Chondrocyte (in vitro differentiated cells): Measurements from ENCODE around the gene NRM. TPM values are rescaled to one million over a fixed set of nuclear protein-coding genes. Genes with fewer than 3 reads are reported as not detected.
"Not testable (repeated sequence)": the region's sequence is repeated elsewhere in the genome, so short reads cannot be mapped to it uniquely, and the experiment has no call there.

Experiments used
- DNase-seq: peaks from one replicate; pipeline ENCODE4 v3.0.0; 2021; ENCODE audit warnings: mixed read lengths, low spot score
- H3K27ac Mint-ChIP-seq: one replicate; pipeline ENCODE4 v1.8.0; 2021; ENCODE audit warnings: mild to moderate bottlenecking, moderate library complexity, mixed read lengths; ENCODE audit not compliant: unreplicated experiment
- H3K27me3 Mint-ChIP-seq: 2 replicates; pipeline ENCODE4 v1.8.0; 2021; ENCODE audit warnings: low read depth, mixed read lengths
- H3K36me3 Mint-ChIP-seq: 2 replicates; pipeline ENCODE4 v1.8.0; 2021; ENCODE audit warnings: low read depth, mixed read lengths
- H3K4me1 Mint-ChIP-seq: 2 replicates; pipeline ENCODE4 v1.8.0; 2021; ENCODE audit warnings: low read depth, mild to moderate bottlenecking, mixed read lengths
- H3K4me3 Mint-ChIP-seq: one replicate; pipeline ENCODE4 v1.8.0; 2021; ENCODE audit warnings: mild to moderate bottlenecking, moderate library complexity, mixed read lengths; ENCODE audit not compliant: unreplicated experiment
- H3K9me3 Mint-ChIP-seq: 2 replicates; pipeline ENCODE4 v1.8.0; 2021; ENCODE audit warnings: low read depth, mixed read lengths
- CTCF ChIP-seq: fragments of 200-600 bp; sonication (generic); IDR thresholded peaks from 2 replicates; pipeline ENCODE4 v1.5.0; 2021; ENCODE audit warnings: antibody characterized with exemption, mild to moderate bottlenecking, moderate library complexity
- total RNA-seq: library from RNA; stranded (reverse); gene quantifications from 3 replicates; pipeline ENCODE4 v1.2.1, GENCODE V29; 2021

Gene NRM
- total RNA-seq, 1 donor from 2014 or later, result 20.0 TPM

GRCh38 chr6:30721198-30722024 is 30.6 kb upstream of the NRM start:
- peak overlapping the region; percentile 96 for H3K4me3 Mint-ChIP-seq
- H3K27me3 Mint-ChIP-seq, result no peaks in the 10 kb centered on the region
- H3K36me3 Mint-ChIP-seq, result peaks cover 44% of the 10 kb centered on the region
- peaks cover 66% of the 10 kb centered on the region for H3K4me1 Mint-ChIP-seq
- H3K9me3 Mint-ChIP-seq, result no peaks in the 10 kb centered on the region
- peak; percentile 72 for TF ChIP-seq CTCF
- DNase-seq, result no peak
- peak overlapping the region; percentile 96 for H3K27ac Mint-ChIP-seq

- TF ChIP-seq CTCF, result no peak
- Mint-ChIP-seq H3K27ac (peak overlapping the region; percentile 96), H3K4me1 (peaks cover 66% of the 10 kb centered on the region), H3K4me3 (peak overlapping the region; percentile 96), H3K27me3 (no peaks in the 10 kb centered on the region), H3K36me3 (peaks cover 44% of the 10 kb centered on the region), H3K9me3 (no peaks in the 10 kb centered on the region)
- DNase-seq, result no peak
These were observed 30.0 kb upstream of the NRM start for GRCh38 chr6:30720738-30721197.

- peak; percentile 6 for TF ChIP-seq CTCF
- H3K9me3 Mint-ChIP-seq, result no peaks in the 10 kb centered on the region
- no peaks in the 10 kb centered on the region for H3K27me3 Mint-ChIP-seq
- DNase-seq, result peak; percentile 98
- H3K4me3 Mint-ChIP-seq, result peak within 1 kb of the TSS; percentile 96
- H3K36me3 Mint-ChIP-seq, result peaks cover 41% of the 10 kb centered on the region
- H3K27ac Mint-ChIP-seq, result peak within 1 kb of the TSS; percentile 96
- peaks cover 63% of the 10 kb centered on the region for H3K4me1 Mint-ChIP-seq
These were observed 29.3 kb upstream of the NRM start, which contains the start of gene TUBB for GRCh38 chr6:30719791-30720737. TUBB (plus strand) TSS chr6:30720352; CDS start chr6:30720507, 155 bp downstream.

- no peak for DNase-seq
- peak overlapping the region; percentile 96 for H3K4me3 Mint-ChIP-seq
- H3K27ac Mint-ChIP-seq, result peak overlapping the region; percentile 96
- H3K27me3 Mint-ChIP-seq, result no peaks in the 10 kb centered on the region
- H3K4me1 Mint-ChIP-seq, result peaks cover 56% of the 10 kb centered on the region
- no peaks in the 10 kb centered on the region for H3K9me3 Mint-ChIP-seq
- peaks cover 37% of the 10 kb centered on the region for H3K36me3 Mint-ChIP-seq
- TF ChIP-seq CTCF, result no peak
These were observed 28.6 kb upstream of the NRM start for GRCh38 chr6:30719356-30719755.

- DNase-seq, result peak; percentile 29
- H3K27ac Mint-ChIP-seq, result peak overlapping the region; percentile 100
- peaks cover 33% of the 10 kb centered on the region for H3K36me3 Mint-ChIP-seq
- peak overlapping the region; percentile 98 for H3K4me3 Mint-ChIP-seq
- not testable (repeated sequence) for H3K9me3 Mint-ChIP-seq, H3K27me3 Mint-ChIP-seq
- peaks cover 43% of the 10 kb centered on the region for H3K4me1 Mint-ChIP-seq
These were observed 27.3 kb upstream of the NRM start for GRCh38 chr6:30717845-30718720.
